H1 (cell line): ENCODE results near the gene WDR74. TPM values are rescaled to one million over a fixed set of nuclear protein-coding genes. Genes with fewer than 3 reads are reported as not detected.

Experiments used
- EGR1 ChIP-seq: IDR thresholded peaks from 2 replicates; pipeline ENCODE4 v1.6.1; 2011; ENCODE audit warnings: low read depth, low read length, borderline replicate concordance
- HDAC2 ChIP-seq, 2 experiments: fragments of 300-600 bp in 1 of 2; sonication (generic) in 1 of 2; IDR thresholded peaks; 2 replicates each; pipeline ENCODE4 v1.6.1; 2011 to 2012; ENCODE audit warnings: low read depth in 2 of 2, low read length in 2 of 2, mild to moderate bottlenecking in 2 of 2, moderate library complexity in 2 of 2, borderline replicate concordance in 1 of 2, inconsistent platforms in 1 of 2
- JUN ChIP-seq: IDR thresholded peaks from 2 replicates; pipeline ENCODE4 v1.6.1; 2011; ENCODE audit warnings: low read depth, mild to moderate bottlenecking, improper control_type of control experiment, low read length
- SRF ChIP-seq: IDR thresholded peaks from 2 replicates; pipeline ENCODE4 v1.6.1; 2011; ENCODE audit warnings: mild to moderate bottlenecking, low read depth, low read length, moderate library complexity
- TAF7 ChIP-seq: optimal IDR thresholded peaks from 2 replicates; pipeline ENCODE3; 2011; ENCODE audit warnings: low read depth, mild to moderate bottlenecking, inconsistent platforms, low read length, moderate library complexity, borderline replicate concordance
- polyA plus RNA-seq, 7 experiments: library from polyadenylated mRNA; depleted of rRNA in 3 of 7; stranded (reverse) in 5 of 7; unstranded in 2 of 7; fragments of >200 nt in 5 of 7; fragments of 200-250 nt in 2 of 7; gene quantifications; 1 replicate in 5 of 7; 2 replicates in 1 of 7; 4 replicates in 1 of 7; pipeline versions ENCODE4 v1.2.1 to v1.2.3, GENCODE V29; 2011 to 2013; ENCODE audit warnings: missing spikeins in 2 of 7, mixed read lengths in 2 of 7
- total RNA-seq: library from RNA; stranded (reverse); fragmentation: NEBNext Ultra II Directional; extraction: Animal tissue kit (Norgen Biotek cat#: 25700); gene quantifications from 2 replicates; pipeline ENCODE4 v1.2.1, GENCODE V29; 2021

Gene WDR74
- total and polyA plus RNA-seq, 2 of the 8 experiments (the other 6 are each of a cell fraction or from before 2014, with no cell fraction given) = 93.6 to 97.0 TPM

- TF ChIP-seq HDAC2 (IDR thresholded peaks at IDR 0.05; ENCODE audit: borderline replicate concordance in 1 of 2, low read depth in 2 of 2, low read length in 2 of 2) (no peak), EGR1 (no peak), SRF (no peak), TAF7 (no peak), JUN (no peak)
Measured at GRCh38 chr11:62810748-62811147, 28.6 kb downstream of the WDR74 start (continued).
